ENCODE measurements around the gene CNTNAP5. TPM values are rescaled to one million over a fixed set of nuclear protein-coding genes. Genes with fewer than 3 reads are reported as not detected.

The CNTNAP5 gene
- total RNA-seq, 2 experiments from 2014 or later: not detected

GRCh38 chr2:124201713-124202112 lies 176.6 kb downstream of the CNTNAP5 start:
- H3K4me3 Mint-ChIP-seq: no peak overlapping the region
- H3K9me3 Mint-ChIP-seq: peaks cover 18% of the 10 kb centered on the region
- DNase-seq: no peak
- H3K27ac Mint-ChIP-seq: no peak overlapping the region
- H3K27me3 Mint-ChIP-seq: no peaks in the 10 kb centered on the region
- H3K36me3 Mint-ChIP-seq (ENCODE audit: low read depth): no peaks in the 10 kb centered on the region
- CTCF ChIA-PET: no interaction called here
- POLR2A ChIA-PET: no interaction called here
- no peaks in the 10 kb centered on the region for H3K4me1 Mint-ChIP-seq

- Mint-ChIP-seq H3K4me1 (no peaks in the 10 kb centered on the region), H3K36me3 (ENCODE audit: low read depth) (no peaks in the 10 kb centered on the region), H3K27me3 (no peaks in the 10 kb centered on the region), H3K9me3 (peaks cover 13% of the 10 kb centered on the region), H3K4me3 (no peak overlapping the region), H3K27ac (no peak overlapping the region)
- DNase-seq: no peak
- ChIA-PET POLR2A (no interaction called here), CTCF (no interaction called here)
These were observed 184.4 kb downstream of the CNTNAP5 start for GRCh38 chr2:124209441-124209840.

- Mint-ChIP-seq H3K27ac (no peak overlapping the region), H3K4me1 (no peaks in the 10 kb centered on the region), H3K27me3 (no peaks in the 10 kb centered on the region)
These were observed 186.4 kb downstream of the CNTNAP5 start for GRCh38 chr2:124211461-124211860.

GRCh38 chr2:124213977-124214587 lies 189.0 kb downstream of the CNTNAP5 start:
- Mint-ChIP-seq H3K9me3 (peaks cover 5% of the 10 kb centered on the region), H3K4me3 (no peak overlapping the region), H3K27me3 (no peaks in the 10 kb centered on the region), H3K4me1 (no peaks in the 10 kb centered on the region), H3K27ac (no peak overlapping the region), H3K36me3 (ENCODE audit: low read depth) (no peaks in the 10 kb centered on the region)
- DNase-seq: no peak
- ChIA-PET POLR2A (no interaction called here), CTCF (no interaction called here)

More at GRCh38 chr2:124211461-124211860, 186.4 kb downstream of the CNTNAP5 start:
- Mint-ChIP-seq H3K36me3 (ENCODE audit: low read depth) (no peaks in the 10 kb centered on the region), H3K4me3 (no peak overlapping the region), H3K9me3 (peaks cover 5% of the 10 kb centered on the region)
- CTCF ChIA-PET: no interaction called here
- DNase-seq: no peak
- POLR2A ChIA-PET: no interaction called here

DNA sequence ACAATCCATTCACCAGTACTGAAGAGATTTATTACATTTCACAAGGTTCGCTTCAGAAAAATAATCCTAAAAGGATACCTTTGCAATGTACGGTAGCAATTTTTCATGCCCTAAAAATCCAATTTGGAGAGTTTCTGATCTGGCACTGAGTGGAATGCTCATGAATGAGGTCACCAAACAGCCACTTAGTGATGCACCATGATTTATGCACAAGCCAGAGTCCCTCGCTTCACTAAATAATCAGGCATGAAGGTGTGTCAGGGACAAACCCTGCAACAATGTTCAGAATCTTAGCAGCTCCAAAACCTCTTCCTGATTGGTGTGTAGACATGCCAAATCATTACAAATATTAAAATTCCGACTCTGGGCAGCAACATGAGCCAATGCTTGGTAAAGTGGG lies 221.1 kb downstream of the CNTNAP5 start:
- no peaks in the 10 kb centered on the region for H3K27me3 Mint-ChIP-seq
- DNase-seq: no peak
- no peak overlapping the region for H3K4me3 Mint-ChIP-seq
- no peaks in the 10 kb centered on the region for H3K4me1 Mint-ChIP-seq
- H3K27ac Mint-ChIP-seq: no peak overlapping the region
- peaks cover 6% of the 10 kb centered on the region for H3K9me3 Mint-ChIP-seq
- ChIA-PET CTCF (no interaction called here), POLR2A (no interaction called here)
- no peaks in the 10 kb centered on the region for H3K36me3 Mint-ChIP-seq (ENCODE audit: low read depth)

GRCh38 chr2:124248386-124248785 lies 223.3 kb downstream of the CNTNAP5 start:
- H3K4me3 Mint-ChIP-seq: no peak overlapping the region
- H3K27ac Mint-ChIP-seq: no peak overlapping the region
- ChIA-PET CTCF (no interaction called here), POLR2A (no interaction called here)
- H3K36me3 Mint-ChIP-seq (ENCODE audit: low read depth): no peaks in the 10 kb centered on the region
- H3K27me3 Mint-ChIP-seq: no peaks in the 10 kb centered on the region
- no peaks in the 10 kb centered on the region for H3K9me3 Mint-ChIP-seq
- no peaks in the 10 kb centered on the region for H3K4me1 Mint-ChIP-seq
- no peak for DNase-seq

GRCh38 chr2:124250433-124250832 lies 225.3 kb downstream of the CNTNAP5 start:
- DNase-seq: no peak
- ChIA-PET POLR2A (no interaction called here), CTCF (no interaction called here)
- H3K4me1 Mint-ChIP-seq: no peaks in the 10 kb centered on the region
- no peaks in the 10 kb centered on the region for H3K36me3 Mint-ChIP-seq (ENCODE audit: low read depth)
- H3K27ac Mint-ChIP-seq: no peak overlapping the region
- no peaks in the 10 kb centered on the region for H3K27me3 Mint-ChIP-seq
- H3K4me3 Mint-ChIP-seq: no peak overlapping the region
- H3K9me3 Mint-ChIP-seq: no peaks in the 10 kb centered on the region

DNA sequence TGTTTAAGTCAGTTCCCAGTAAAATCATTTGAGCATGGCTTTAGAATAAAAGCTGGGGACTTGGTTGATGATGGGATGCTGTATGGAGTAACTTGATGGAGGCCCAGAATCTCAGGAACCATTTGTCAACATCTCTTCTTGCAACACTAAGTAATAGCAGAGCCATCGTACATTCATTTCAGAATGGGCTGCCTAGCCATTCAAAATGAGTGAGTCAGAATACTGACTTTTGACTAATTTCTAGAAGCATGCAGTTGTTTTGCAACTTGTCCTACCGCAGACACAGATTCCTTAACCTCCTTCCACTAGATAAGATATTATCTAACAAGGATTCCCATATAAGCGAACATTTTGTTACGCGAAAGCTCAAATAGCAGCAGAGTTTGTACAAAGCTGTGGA lies 229.5 kb downstream of the CNTNAP5 start:
- Mint-ChIP-seq H3K9me3 (no peaks in the 10 kb centered on the region), H3K4me1 (no peaks in the 10 kb centered on the region), H3K27ac (no peak overlapping the region), H3K4me3 (no peak overlapping the region), H3K27me3 (no peaks in the 10 kb centered on the region), H3K36me3 (ENCODE audit: low read depth) (no peaks in the 10 kb centered on the region)
- POLR2A ChIA-PET: no interaction called here
- no peak for DNase-seq
- CTCF ChIA-PET: no interaction called here

GRCh38 chr2:124257120-124257519 lies 232.0 kb downstream of the CNTNAP5 start:
- no peaks in the 10 kb centered on the region for H3K9me3 Mint-ChIP-seq
- H3K4me3 Mint-ChIP-seq: no peak overlapping the region
- H3K36me3 Mint-ChIP-seq (ENCODE audit: low read depth): no peaks in the 10 kb centered on the region
- CTCF ChIA-PET: no interaction called here
- no peaks in the 10 kb centered on the region for H3K4me1 Mint-ChIP-seq
- no peaks in the 10 kb centered on the region for H3K27me3 Mint-ChIP-seq
- no peak overlapping the region for H3K27ac Mint-ChIP-seq
- POLR2A ChIA-PET: no interaction called here
- DNase-seq: no peak

GRCh38 chr2:124258140-124258880 lies 233.2 kb downstream of the CNTNAP5 start:
- H3K4me3 Mint-ChIP-seq: no peak overlapping the region
- POLR2A ChIA-PET: no interaction called here
- H3K4me1 Mint-ChIP-seq: no peaks in the 10 kb centered on the region
- H3K9me3 Mint-ChIP-seq: no peaks in the 10 kb centered on the region
- no peaks in the 10 kb centered on the region for H3K36me3 Mint-ChIP-seq (ENCODE audit: low read depth)
- H3K27ac Mint-ChIP-seq: no peak overlapping the region
- CTCF ChIA-PET: no interaction called here
- DNase-seq: no peak
- H3K27me3 Mint-ChIP-seq: no peaks in the 10 kb centered on the region

DNA sequence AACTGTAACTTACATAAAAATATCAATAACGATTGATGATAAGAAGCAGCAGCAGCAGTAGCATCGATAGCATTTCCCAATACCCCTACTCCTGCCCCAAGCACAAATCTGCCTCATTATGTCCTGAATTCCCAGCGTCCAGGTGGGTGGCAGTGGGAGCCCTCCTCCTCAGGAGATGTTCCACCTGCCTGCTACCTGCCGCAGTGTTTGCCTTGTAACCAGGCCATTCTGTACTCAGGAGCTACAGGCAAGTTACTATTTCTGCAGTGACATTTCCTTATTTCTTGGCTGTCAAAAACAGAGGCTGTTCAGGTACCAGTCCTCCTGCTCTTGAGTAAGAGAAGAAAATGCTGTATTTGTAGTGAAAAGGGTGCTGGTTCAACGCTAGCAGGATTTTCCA lies 236.4 kb downstream of the CNTNAP5 start:
- Mint-ChIP-seq H3K36me3 (ENCODE audit: low read depth) (no peaks in the 10 kb centered on the region), H3K27ac (no peak overlapping the region), H3K4me1 (no peaks in the 10 kb centered on the region), H3K9me3 (peaks cover 4% of the 10 kb centered on the region), H3K4me3 (no peak overlapping the region), H3K27me3 (no peaks in the 10 kb centered on the region)
- ChIA-PET POLR2A (no interaction called here), CTCF (no interaction called here)
- no peak for DNase-seq

- Mint-ChIP-seq H3K4me3 (no peak overlapping the region), H3K27ac (no peak overlapping the region)
- CTCF ChIA-PET: interaction anchor here (0.7 kb wide), 1 partner anchor 1786 kb away, joined by 3 read pairs; no protein-coding TSS in a partner anchor
These were observed 239.5 kb downstream of the CNTNAP5 start for GRCh38 chr2:124264551-124265091.

GRCh38 chr2:124267794-124268193 lies 242.7 kb downstream of the CNTNAP5 start:
- no peak for DNase-seq
- H3K27me3 Mint-ChIP-seq: no peaks in the 10 kb centered on the region
- H3K36me3 Mint-ChIP-seq (ENCODE audit: low read depth): no peaks in the 10 kb centered on the region
- H3K9me3 Mint-ChIP-seq: peaks cover 16% of the 10 kb centered on the region
- ChIA-PET CTCF (no interaction called here), POLR2A (no interaction called here)
- H3K27ac Mint-ChIP-seq: no peak overlapping the region
- no peak overlapping the region for H3K4me3 Mint-ChIP-seq
- no peaks in the 10 kb centered on the region for H3K4me1 Mint-ChIP-seq

More at GRCh38 chr2:124264551-124265091, 239.5 kb downstream of the CNTNAP5 start:
- Mint-ChIP-seq H3K27me3 (no peaks in the 10 kb centered on the region), H3K4me1 (no peaks in the 10 kb centered on the region), H3K36me3 (ENCODE audit: low read depth) (no peaks in the 10 kb centered on the region), H3K9me3 (peaks cover 11% of the 10 kb centered on the region)
- POLR2A ChIA-PET: no interaction called here
- DNase-seq: no peak

DNA sequence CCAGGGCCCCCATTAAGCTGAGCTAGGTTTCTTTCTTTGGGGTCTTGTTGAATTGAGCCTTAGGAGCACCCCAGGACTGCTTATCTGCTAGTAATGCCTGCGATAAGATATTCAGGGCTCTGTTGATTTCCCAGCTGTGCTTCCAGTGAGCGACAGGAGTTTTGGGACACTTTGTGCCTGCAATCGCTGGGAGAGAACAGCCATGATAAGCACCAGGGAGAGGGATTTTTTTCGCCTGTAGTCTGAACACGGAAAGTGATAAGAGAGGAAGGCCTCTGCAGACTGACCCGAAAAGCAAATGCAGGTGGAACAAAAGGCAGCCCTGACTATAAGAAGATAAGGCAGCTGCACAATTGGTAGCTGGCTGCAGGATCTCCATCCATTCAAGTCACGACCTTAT lies 244.3 kb downstream of the CNTNAP5 start:
- H3K4me1 Mint-ChIP-seq: no peaks in the 10 kb centered on the region
- no peak for DNase-seq
- peaks cover 16% of the 10 kb centered on the region for H3K9me3 Mint-ChIP-seq
- H3K4me3 Mint-ChIP-seq: no peak overlapping the region
- no peak overlapping the region for H3K27ac Mint-ChIP-seq
- no peaks in the 10 kb centered on the region for H3K36me3 Mint-ChIP-seq (ENCODE audit: low read depth)
- ChIA-PET POLR2A (no interaction called here), CTCF (no interaction called here)
- no peaks in the 10 kb centered on the region for H3K27me3 Mint-ChIP-seq

All from activated CD4-positive, alpha-beta memory T cell treated with anti-CD3 and anti-CD28 coated beads, Interleukin-2, amount 10 ng/mL, durations not matched to agents 7 days and 5 days (primary cell).